ENCODE results near the gene KIAA1549.

KIAA1549 gene

GRCh38 chr7:138974675-138975292, 6.4 kb downstream of the KIAA1549 start:
- DNase-seq, result no peak

DNA sequence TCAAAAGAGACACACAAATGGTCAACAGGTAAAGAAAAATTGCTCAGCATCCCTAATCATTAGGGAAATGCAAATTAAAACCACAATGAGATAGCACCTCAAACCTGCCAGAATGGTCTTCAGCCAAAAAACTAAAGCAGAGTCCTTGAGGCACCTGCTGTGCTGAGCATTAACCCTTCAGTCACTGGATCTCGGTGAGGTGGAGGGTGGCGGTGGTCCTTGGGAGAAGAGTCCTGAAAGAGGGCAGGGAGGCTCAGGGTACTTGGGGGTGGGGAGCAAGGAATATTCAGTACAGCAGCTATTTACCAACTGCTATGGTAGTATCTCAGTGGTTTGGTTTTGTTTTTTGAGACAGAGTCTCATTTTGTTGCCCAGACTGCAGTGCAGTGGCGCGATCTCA, 7.1 kb downstream of the KIAA1549 start:
- no peak for DNase-seq

DNA sequence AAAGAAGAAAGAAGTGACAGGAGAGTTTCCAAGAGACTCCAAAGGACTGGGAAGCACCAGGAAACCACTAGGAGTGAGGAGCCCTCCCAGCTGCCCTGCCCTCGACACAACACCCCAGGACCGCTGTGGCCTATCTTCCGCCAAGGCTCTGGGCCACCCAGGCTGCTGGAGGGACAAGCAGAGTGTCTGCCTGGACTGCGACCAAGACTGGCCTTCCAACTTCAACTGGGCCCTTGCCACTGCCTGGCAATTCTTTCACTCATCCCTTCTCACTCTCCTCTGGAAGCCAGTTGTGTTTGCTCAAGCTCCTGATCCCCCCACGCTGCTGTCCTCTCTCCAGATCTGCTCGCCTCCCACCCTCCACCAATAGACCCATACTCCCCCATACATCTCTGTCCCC, 10.2 kb downstream of the KIAA1549 start:
- no peak for DNase-seq

DNA sequence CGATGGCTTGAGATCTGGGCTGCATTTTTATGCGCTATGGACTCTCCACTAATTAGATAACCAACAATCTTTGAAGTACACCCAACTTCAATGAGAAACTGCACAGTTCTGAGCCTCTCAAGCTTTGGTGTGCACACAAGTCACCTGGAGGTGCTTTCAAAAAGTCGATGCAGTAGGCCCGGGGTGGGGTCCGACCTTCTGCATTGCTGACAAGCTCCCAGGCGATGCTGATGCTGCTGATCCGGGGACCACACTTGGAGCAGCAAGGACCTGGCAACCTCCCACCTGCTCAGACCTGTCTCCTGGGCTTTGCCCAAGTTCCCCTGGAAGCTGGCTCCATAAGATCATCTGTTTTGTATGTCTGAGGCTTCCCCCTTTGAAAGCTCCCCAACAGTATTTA, 10.7 kb downstream of the KIAA1549 start:
- DNase-seq, result no peak

- DNase-seq, result no peak
These were observed 14.0 kb downstream of the KIAA1549 start for GRCh38 chr7:138967159-138967558.

DNA sequence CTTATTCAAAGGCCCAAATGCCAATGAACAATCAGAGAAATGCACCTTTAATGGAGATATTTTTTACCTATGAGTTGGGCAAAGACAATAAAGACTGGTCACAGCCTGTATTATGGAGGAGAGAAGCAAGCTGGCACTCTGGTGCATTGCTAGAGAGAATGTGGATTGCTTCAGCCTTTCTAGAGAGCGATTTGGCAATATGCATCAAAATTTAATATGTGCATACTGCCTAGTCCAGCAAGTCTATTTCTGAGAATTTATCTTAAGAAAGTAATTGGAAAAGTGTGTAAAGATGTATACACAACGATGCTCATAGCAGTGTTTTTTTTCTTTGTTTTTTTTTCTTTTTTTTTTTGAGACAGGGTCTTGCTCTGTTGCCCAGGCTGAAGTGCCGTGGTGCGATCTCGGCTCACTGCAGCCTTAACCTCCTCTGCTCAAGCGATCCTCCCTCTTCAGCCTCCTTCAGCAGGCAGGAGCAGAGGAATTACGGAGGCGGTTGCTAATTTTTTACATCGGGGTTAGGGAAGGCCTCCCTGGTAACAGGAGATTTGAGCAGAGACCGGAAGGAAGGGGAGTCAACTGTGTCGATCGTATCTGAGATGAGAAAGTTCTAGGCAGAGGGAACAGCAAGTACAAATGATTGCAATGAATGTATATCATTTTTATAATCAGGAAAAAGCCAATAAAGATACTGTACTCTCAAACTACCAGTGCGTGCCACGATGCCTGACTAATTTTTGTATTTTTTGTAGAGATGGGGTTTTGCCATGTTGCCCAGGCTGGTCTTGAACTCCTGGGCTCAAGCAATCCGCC, 16.4 kb downstream of the KIAA1549 start:
- no peak for DNase-seq

- DNase-seq, result no peak
These were observed 17.5 kb downstream of the KIAA1549 start for GRCh38 chr7:138963675-138964074.

DNA sequence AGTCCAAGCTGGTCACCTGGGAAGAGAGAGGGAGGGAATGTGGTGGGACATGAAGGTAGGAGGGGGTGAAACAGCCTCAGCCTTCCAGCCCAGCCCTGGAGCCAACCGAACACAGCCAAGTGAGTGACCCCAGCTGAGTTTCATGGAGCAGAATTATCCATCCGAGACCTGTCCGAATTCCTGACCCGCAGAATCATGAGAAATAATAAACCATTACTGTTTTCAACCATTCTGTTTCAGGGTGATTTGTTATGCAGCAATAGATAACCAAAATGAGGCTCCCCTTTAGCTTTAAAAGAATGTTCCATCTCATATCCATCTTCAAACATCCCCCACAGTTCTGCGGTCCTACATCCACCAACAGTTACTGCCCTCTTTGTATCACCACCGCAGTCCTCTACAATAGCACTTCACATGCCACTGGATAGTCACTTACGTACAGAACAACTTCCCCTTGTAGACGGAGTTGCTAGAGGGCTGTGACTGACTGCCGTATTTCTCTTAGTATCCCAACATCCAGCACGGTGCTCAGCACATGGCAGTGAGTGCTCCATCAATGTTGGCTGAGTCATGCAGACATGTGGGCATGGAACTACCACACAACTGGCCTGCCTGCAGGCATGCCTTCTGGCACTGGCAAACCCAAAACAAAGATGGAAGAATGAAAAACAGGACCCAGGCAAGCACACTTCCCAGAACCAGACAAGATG, 18.5 kb downstream of the KIAA1549 start:
- DNase-seq, result no peak

GRCh38 chr7:138961159-138961558, 20.0 kb downstream of the KIAA1549 start:
- no peak for DNase-seq

- DNase-seq, result no peak
These were observed 22.7 kb downstream of the KIAA1549 start for GRCh38 chr7:138958391-138958956.

- DNase-seq, result no peak
These were observed 23.3 kb downstream of the KIAA1549 start for GRCh38 chr7:138957753-138958390.

DNA sequence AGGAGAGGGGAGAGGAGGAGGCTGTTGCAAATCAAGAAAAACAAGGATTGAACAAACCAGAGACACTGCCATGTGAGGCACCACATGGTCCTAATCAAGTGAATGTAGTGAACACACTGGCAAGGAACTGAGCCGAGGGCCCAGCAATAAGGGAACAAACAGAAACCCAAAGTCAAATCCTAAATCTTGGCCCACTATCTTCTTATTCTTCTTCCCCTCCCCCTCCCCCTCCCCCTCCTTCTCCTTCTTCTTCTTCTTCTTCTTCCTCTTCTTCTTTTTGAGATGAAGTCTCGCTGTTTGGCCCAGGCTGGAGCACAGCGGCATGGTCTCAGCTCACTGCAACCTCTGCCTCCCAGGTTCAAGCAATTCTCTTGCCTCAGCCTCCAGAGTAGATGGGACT, 24.0 kb downstream of the KIAA1549 start:
- DNase-seq, result no peak

DNA sequence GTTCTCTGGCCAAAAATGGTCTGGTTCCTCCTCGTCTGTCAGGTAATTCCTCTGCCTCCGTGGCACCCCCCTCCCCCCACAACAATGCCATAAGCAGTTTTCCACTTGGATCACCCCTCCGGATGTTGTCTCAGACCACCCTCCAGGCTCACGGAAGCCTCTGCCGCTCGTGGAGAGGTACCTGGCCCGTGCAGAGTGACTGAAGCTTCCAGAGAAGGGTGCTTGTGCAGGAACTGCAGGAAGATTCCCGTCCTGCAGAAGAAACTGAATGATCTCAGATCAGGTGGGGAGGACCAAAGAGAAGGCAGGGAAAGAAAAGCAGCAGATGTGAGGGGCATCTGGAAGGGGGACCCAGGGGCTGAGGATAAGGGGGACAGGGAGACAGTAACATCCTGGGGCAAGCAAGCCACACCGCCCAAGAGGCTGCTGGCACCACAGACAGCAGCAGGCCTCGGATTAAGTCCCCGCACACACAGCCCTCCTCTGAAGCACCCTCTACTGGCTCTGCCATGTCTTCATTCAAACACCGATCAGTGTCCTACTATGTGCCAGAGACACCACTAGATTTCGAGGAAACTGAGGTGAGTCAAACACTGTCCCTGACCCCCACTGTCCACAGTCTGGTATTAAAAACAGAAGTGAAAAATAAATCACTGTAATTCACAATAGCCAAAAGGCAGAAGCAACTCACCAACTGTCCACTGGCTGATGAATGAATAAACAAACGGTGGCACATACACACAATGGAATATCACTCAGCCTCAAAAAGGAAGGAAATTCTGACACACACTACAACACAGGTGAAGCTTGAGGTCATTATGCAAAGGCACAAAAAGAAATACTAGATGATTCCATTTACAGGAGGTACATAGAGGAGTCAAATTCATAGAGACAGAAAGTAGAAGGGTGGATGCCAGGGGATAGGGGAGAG, 26.4 kb downstream of the KIAA1549 start:
- no peak for DNase-seq

DNA sequence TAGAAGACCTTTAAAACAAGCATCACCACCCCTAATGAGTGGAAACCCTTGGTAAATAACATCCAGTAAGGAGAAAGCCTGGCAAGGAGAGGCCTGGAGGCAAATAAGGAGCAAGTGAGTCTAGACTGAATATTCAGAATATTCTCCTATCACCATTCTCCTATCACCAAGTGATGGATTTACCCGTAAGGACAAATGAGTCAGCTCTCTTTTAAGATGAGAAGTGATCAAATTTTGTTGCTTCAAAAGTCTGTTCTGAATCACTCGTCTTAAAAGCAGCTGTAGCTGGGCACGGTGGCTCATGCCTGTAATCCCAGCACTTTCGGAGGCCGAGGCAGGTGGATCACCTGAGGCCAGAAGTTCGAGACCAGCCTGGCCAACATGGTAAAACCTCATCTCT, 28.4 kb downstream of the KIAA1549 start:
- DNase-seq, result no peak

DNA sequence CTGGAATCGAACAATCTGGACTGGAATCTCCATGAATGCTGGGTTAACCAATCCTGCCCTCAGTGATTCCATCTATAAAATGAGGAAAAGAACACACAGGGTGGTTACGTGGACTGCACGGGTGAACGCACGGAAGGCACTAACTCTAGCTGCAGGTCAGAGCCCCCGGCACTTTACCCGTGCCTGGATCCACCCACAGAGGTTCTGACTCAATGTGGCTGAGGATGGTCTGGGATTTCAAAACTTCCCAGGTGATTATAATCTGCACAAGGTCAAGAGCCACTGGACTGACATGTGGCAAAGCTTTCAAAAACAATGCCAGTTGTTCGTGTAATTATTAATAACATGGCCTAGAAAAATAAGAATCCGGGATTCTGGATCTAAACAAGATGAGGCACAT, 29.2 kb downstream of the KIAA1549 start:
- no peak for DNase-seq

DNA sequence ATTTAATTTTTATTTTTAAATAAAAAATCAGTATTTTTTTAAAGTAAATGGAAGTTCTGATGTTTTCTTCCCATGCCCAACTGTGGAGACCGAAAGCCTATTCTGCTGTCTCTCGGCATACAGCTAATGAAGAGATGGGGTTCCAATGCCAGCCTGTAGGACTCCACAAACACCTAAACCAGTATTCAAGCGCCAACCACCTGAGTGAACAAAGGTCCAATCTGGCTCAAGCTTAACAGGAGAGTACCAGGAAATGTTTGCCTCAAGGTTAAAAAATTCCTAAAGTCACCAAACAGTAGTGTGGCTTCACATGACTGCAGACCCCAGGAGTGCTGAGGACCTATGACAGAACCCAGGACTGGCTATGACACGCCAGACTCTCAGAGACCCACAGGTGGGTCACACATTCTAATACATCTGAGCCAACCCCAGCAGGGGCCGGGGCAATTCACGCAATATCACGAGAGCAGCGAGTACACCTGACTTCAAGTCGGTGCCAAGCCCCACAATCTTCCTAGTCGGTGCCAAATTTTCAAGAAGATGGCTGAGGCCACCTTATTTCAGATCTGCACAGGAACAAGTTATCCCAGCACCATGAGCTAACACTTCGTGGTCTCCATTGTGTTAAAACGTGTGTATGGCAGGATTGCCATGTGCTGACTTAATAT, 31.6 kb downstream of the KIAA1549 start:
- no peak for DNase-seq

DNA sequence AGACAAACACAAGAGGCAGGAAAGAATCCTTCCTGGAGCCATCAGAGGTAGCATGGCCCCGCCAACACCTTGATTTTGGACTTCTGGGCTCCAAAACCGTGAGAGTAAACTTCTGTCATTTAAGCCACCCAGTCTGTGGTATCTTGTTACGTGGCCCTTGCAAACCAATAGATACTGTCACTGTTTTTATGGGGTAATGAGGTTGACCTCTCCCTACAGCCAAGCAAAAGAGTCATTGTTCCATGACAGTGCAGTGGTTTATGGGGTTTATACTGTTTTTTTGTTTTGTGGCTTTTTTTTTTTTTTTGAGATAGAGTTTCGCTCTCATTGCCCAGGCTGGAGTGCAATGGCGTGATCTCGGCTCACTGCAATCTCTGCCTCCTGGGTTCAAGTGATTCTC, 32.8 kb downstream of the KIAA1549 start:
- DNase-seq, result no peak

DNA sequence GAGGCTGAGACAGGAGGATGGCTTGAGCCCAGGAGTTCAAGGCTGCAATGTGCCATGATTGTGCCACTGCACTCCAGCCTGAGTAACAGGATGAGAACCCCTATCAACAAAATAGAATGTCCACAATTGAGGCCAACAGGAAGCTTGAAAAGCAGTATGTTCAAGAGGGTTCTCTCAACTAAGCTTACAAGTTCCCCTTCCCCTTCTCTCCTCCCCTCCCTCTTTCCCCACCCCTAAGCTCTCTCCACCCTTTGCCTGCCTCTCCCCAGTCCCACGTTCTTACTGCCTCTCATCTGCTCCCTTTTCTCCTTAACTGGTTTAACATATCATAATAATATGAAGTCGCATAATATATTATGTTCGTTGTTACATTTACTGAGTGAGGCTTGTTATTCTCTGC, 35.4 kb downstream of the KIAA1549 start:
- no peak for DNase-seq

- no peak for DNase-seq
These were observed 36.0 kb downstream of the KIAA1549 start for GRCh38 chr7:138945154-138945553.

- no peak for DNase-seq
These were observed 36.6 kb downstream of the KIAA1549 start for GRCh38 chr7:138944592-138944991.

GRCh38 chr7:138943061-138943460, 38.1 kb downstream of the KIAA1549 start:
- DNase-seq, result no peak

All from activated CD4-positive, alpha-beta T cell treated with anti-CD3 and anti-CD28 coated beads, Interleukin-2, amount 50 U/mL, for 16 hours (primary cell).